ENCODE measurements around the gene TNFRSF18.
"Not testable (repeated sequence)": the region's sequence is repeated elsewhere in the genome, so short reads cannot be mapped to it uniquely, and the experiment has no call there.

TNFRSF18 gene

DNA sequence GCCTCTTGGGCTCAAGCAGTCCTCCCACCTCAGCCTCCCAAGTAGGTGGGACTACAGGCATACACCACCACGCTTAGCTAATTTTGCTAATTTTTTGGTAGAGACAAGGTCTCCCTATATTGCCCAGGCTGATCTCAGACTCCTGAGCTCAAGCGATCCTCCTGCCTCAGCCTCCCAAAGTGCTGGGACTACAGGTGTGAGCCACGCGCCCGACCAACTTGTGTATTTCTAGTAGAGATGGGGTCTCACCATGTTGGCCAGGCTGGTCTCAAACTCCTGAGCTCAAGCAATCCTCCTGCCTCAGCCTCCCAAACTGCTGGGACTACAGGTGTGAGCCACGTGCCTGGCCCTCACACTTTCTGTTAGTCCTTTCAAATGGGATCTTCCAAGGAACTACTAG, 10.7 kb downstream of the TNFRSF18 start:
- not testable (repeated sequence) for DNase-seq

DNA sequence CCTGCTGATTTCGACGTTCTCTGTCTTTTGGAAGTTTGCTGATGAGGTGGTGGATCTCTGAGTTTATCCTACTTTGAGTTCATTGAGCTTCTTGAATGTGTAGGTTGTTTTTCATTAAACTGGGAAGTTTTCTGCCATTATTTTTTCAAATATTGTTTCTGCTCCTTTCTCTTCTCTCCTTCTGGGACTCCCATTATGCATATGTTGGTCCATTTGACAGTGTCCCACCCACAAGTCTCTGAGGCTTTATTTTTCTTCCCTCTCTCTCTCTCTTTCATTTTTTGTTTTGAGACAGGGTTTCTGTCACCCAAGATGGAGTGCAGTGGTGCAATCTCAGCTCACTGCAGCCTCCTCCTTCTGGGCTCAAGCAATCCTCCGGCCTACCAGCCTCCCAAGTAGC, 11.7 kb downstream of the TNFRSF18 start:
- no peak for DNase-seq

DNA sequence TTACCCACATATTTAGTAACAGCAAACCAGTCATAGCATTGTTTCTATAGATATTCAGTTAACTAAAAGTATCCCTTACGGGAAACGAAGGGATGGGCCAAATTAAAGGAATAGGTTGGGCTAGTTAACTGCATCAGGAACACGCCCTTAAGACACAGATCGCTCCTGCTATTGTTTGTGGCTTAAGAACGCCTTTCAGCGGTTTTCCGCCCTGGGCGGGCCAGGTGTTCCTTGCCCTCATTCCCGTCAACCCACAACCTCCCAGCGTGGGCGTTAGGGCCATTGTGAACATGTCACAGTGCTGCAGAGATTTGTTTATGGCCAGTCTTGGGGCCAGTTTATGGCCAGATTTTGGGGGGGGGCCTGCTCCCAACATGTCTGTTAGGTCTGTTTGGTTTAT, 14.7 kb downstream of the TNFRSF18 start:
- DNase-seq = no peak

DNA sequence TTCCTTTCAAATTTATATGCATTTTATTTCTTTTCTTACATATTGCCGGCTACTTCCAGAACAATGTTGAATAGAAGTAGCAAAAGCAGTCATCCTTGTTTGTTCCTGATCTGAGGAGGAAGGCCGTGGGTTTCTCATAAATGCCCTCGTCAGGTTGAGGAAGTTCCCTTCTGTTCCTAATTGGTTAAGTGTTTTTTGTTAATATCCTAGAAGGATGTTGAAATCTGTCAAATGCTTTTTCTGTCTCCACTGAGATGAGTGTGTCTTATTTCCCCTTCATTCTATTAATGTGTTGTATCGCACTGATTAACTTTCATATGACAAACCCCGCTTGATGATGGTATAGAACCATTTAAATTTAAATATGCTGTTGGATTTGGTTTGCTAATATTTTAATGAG, 17.3 kb downstream of the TNFRSF18 start:
- DNase-seq = no peak

DNA sequence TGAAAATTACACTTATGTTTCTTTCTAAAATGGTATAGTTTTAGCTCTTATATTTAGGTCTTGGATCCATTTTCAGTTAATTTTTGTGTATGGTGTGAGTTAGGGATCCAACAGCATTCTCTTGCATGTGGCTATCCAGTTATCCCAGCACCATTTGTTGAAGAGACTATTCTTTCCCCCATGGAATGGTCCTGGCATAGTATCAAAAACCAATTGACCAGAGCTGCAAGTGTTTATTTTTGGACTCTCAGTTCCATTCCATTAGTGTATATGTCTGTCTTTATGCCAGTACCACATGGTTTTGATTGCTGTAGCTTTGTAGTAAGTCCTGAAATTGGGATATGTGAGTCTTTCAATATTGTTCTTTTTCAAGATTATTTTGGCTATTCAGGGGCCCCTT, 18.5 kb downstream of the TNFRSF18 start:
- DNase-seq = no peak

DNA sequence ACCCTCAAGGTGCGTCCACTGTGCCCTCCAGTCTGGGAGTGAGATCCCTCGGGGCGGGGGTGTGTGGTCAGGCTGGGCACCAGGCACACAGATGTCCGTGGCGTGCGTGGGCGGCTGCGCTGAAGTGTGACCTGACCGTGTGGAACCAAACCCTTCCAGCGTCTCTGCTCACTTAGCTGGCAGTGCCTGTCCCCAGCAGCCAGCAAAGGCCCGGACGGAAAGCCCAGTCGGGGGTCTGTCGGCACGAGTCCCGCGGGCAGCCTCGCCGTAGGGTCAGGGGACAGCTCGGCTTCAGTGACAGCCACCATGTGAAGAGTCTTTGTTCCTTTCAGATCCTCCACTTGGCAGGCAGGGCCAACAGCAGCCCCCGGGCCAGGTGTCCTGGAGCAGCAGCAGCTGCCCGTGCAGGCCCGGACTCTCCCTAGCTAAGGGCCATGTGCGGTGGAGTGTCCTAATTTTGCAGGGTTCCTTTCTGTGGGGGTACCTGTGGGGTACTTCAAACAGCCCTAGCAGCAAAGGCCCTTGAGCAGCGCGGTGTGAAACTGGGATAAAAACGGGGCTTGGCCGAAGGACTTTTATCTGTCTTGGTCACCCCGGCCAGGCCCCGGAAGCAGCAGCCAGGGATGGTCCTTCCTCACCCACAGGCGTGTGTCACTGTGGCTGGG, 21.2 kb downstream of the TNFRSF18 start:
- no peak for DNase-seq

DNA sequence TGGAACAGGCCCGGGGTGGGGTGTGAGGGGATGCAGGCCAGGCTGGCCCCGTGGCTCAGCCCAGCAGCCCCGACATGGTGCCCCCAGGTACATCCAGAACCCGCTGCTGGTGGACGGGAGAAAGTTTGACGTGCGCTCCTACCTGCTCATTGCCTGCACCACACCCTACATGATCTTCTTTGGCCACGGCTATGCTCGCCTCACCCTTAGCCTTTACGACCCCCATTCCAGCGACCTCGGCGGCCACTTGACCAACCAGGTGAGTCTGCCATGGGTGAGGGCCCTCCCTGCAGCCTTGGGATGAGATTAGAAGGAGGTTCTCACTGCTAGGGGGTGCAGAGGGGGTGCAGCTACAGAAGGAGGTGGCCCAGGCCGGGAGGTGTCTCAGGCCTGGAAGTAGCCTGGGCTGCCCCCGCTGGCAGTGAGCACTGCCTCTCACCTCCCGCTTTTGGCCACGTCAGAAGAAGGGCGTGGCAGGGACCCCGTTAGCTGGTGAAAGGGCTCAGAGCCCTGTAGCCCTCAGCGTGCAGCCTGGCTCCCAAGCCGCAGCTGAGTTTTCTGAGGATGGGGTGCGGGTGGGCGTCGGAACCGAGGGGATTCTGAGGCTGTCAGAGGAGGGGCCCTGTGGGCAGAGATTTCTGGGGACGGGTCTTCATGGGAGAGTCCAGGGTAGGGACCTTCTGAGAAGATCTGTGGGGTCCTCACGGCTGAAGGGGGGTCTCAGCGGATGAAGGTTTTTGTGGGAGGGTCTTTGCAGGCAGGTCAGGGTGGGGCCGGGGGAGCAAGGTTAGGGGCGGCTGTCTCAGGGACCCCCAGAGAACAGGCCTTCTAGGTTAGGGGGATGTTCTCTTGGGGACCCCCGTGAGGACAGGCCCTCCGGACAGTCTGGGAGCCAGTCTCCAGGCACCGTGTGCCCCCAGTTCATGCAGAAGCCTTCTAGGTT, 22.3 kb downstream of the TNFRSF18 start:
- DNase-seq = no peak

DNA sequence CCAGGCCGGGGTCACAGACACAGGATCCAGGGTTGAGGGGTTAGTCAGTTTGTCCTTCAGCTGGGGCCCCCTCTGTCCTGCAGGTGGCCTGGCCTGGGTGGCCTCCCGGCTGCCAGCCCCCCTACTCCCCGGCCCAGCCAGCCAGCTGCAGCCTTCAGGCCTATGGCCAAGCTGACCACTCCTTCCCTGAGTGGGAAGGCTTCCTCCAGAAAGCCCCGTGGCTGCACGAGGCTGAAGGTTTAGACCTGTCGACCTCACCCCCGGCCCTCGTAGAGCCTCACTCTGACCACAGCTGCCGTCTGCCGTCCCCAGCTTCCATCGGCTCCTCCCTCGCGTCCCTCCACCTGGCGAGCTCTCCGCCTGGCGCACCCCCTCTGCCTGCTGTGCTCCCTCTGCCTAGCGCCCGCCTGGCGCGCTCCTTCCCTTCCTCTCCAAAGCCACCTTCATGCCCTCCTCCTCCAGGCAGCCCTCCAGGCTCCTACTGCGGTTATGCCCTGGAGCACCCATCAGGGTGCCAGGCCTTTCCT, 23.1 kb downstream of the TNFRSF18 start:
- no peak for DNase-seq

DNA sequence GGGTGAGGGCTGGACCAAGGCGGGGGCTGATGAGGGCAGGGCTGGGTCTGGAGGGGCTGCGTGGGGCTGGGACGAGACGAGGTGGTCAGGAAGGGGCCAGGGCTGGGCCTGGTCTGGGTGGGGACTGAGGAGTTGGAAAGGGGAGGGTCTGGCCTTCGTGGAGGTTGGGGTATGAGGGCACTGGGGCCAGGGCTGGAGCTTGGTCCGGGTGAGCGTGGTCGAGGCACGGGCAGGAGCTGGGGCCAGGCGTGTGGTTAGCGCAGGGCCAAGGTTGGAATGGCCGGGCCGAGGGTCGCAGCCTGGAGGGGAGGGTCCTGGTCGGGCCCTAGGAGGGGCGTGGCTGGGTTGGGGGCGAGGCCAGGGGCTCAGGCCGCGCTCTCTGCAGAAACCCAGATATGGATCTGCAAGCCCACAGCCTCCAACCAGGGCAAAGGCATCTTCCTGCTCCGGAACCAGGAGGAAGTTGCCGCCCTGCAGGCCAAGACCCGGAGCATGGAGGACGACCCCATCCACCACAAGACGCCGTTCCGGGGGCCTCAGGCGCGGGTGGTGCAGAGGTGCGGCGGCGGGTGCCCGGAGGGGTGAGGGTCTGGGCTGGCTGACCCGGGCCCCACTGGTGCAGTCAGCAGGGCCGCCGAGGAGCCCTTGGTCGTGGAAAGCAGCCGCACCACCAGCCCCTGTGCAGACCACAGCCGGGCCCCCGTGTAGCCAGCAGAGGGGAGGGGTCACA, 23.7 kb downstream of the TNFRSF18 start:
- no peak for DNase-seq

DNA sequence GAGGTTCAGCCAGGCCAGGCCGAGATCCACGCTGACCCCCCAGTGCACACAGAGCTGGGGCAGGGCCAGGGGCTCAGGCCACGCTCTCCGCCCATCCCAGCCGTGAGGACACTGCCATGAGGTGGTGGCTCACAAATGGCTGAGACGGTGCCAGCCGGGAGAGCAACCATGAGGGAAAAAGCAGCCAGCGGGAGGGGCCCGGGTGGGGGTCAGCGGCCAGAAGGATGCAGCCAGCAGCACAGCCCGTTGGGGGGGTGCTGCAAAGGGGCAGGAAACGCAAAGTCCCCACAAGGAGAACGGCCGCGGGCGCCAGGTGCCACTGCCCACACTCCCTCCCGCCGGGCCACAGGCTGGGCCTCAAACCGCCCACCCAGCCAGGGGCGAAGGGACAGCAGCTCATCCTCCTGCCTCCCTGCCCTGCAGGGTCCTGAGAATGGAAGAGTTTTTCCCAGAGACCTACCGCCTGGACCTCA, 24.4 kb downstream of the TNFRSF18 start:
- no peak for DNase-seq

DNA sequence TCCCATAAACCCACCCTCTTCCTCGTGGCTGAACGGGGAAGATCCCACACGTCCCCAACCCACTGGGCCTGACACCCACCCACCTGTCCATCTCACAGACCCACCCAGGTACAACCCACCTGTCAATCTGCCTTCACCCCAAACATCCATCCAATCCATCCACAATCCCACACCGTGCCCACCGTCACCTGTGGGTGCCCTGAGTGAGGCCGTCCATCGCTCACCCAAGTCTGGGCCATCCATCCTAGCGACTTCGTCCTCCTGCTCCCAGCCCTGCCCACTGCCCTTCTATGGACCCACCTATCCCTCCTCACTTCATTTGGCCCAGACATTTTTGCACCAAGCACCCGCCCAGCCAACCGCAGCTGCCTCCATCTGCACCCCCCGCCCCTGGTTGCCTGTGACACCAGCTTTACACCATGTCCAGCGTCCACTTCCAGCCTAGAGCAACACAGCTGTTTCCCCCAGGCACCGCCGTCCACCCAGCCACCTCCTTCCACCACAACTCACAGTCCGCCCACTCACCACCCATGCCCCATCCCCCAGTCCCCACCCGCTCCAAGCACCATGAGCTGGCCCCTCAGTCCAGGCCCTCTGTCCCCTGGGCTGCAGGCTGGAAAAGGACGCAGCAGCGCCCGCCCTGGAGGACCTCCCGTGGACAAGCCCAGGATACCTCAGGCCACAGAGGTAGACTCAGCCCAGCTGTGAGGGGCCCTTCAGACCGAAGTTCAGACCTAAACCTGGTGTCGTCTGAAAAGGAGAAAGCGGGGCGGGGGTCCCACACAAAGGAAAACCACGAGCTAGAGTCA, 25.1 kb downstream of the TNFRSF18 start:
- DNase-seq = no peak

DNA sequence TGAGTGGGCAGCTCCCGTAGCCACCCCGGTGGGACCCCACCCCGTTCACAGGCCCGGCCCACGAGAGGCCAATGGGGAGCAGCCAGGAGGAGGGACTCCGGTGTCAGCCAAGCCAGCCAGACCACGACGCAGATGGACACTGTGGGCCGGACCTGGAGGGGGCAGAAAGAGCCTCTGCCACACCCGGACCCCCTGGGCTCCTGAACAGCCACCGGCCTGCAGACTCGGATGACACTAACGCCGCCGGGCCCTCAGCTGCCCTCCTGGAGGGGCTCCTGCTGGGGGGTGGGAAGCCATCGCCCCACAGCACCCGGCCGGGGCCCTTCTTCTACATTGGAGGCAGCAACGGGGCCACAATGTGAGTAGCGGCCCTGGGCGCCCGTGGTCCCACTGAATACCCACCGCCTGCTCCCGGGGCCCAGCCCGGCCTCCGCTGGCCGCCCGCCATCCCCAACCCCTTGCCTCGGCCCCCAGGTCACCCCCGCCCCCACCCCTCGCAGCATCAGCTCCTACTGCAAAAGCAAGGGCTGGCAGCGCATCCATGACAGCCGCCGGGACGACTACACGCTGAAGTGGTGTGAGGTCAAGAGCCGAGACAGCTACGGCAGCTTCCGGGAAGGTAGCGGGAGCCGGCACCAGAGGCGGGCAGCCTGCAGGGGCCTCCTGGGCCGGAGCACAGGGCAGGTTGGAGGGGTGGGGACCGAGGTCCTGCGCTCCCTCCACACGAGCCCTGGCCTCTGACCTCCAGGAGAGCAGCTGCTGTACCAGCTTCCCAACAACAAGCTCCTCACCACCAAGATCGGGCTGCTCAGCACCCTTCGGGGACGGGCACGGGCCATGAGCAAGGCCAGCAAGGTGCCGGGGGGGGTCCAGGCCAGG, 26.2 kb downstream of the TNFRSF18 start:
- DNase-seq = no peak

DNA sequence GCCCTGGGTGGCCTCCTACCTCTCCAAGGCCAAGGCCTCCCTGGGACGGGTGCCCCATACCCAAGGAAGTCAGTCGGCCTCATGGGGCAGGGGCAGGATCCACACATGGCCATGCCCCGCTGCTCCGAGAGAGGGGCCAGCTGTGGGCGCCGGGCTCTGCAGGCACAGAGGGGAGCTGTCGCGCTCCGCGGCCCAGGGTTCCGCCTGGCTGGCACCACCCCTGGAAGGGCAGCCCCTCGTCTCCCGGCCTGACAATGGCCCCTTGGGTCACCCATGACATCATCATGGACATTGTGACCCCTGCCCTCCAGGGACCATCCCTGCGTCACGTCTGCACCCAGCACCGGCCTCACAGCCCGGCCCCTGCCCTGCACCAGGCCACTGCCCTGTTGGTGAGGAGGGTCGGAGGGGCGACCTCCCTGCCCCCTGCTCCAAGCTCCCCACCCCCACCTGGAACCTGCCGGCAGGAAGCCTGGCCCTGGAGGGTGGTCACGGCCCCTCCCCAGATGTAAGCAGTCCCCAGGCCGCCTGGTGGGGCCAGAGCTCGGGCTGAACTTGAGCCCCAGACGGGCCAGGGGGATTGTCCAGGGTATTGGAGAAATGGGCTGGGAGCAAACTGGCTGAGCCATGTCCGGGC, 26.9 kb downstream of the TNFRSF18 start:
- no peak for DNase-seq

DNA sequence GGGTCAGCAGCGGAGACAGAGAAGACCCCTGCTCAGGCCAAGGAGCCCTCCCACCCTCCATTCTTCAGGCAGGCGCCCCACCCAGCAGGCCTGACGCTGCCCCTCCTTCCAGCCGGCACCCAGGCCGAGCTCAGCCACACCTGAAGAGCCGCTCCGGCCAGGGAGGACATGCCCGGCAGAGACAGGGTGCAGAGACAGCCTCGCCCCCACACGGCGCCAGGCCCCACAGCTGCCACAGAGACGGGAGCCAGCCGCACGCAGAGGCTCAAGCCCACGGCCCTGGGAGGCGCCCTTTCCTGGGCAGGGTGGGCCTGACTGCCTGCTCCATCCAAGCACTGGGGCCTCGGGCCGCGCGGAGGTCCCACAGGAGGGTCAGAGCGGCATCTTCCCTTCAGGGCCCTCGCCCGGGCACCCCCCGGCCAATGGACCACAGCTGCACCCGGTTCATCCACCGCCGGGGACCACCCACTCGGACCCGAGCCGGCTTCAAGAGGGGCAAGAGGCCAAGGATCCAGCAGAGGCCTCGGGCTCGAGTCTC, 27.5 kb downstream of the TNFRSF18 start:
- no peak for DNase-seq

DNA sequence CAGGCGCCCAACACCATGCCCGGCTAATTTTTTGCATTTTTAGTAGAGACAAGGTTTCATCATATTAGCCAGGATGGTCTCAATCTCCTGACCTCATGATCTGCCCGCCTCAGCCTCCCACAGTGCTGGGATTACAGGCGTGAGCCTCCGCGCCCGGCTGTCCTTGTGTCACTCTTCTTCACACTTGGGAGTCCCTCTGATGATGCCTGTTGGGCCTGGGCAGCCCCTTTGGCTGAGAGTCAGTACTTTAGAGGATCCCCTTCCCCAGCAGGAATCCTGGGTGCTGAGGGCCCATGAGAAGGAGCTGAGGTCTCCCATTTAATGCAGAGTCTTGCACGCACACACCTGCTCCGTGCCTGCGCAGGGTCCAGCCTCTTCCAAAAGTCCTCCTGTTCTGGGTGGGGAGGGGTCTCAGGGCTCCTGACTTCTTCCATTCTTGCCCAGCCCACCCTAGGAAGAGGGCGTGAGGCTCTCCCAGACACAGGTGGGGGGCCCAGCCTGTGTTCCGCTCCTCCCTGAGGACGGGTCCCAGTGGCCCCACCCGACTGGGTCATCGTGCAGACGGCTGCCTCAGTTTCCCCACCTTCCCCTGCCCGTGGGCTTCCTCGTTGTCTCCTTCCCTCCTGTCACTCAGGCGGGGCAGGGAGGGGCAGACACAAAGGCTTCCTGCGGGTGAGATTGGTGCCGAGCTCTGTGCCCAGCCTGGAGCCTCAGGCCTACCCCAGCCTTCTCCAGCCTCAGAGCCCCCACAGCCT, 28.8 kb downstream of the TNFRSF18 start:
- no peak for DNase-seq

DNA sequence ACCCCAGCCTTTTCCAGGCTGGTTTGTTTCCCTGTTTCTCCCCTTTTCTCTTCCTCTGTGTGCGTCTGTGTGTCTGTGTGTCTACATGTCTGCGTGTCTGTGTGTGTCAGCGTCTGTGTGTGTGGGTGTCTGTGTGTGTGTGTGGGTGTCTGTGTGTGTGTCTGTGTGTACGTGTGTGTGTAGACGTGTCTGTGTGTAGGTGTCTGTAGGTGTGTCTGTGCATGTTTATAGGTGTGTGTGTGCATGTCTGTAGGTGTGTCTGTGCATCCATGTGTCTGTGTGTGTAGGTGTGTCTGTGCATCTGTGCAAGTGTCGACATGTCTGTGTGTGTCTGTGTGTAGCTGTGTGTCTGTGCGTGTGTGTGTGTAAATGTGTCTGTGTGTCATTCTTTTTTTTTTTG, 29.5 kb downstream of the TNFRSF18 start:
- no peak for DNase-seq

DNA sequence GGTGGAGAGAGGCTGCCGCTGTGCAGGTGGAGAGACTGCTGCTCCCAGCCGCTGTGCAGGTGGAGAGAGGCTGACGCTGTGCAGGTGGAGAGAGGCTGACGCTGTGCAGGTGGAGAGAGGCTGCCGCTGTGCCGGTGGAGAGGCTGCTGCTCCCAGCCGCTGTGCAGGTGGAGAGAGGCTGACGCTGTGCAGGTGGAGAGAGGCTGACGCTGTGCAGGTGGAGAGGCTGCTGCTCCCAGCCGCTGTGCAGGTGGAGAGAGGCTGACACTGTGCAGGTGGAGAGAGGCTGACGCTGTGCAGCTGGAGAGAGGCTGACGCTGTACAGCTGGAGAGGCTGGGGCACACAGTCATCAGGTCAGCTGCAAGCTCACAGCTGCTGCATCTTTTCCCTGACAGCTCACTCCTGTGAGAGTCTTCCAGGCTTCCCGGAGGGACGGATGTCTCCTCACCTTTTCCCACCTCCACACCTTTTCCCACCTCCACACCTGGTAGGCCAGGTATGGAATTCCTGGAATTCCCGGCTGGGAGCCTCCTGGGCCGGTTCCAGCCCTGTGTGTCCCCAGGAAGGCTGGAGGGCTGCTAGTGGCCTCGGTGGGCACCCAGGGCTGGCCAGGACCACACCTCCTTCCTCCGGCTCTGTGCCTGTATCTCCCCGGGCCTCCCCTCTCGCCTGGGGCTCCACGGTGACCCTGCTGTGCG, 30.2 kb downstream of the TNFRSF18 start:
- DNase-seq = not testable (repeated sequence)

DNA sequence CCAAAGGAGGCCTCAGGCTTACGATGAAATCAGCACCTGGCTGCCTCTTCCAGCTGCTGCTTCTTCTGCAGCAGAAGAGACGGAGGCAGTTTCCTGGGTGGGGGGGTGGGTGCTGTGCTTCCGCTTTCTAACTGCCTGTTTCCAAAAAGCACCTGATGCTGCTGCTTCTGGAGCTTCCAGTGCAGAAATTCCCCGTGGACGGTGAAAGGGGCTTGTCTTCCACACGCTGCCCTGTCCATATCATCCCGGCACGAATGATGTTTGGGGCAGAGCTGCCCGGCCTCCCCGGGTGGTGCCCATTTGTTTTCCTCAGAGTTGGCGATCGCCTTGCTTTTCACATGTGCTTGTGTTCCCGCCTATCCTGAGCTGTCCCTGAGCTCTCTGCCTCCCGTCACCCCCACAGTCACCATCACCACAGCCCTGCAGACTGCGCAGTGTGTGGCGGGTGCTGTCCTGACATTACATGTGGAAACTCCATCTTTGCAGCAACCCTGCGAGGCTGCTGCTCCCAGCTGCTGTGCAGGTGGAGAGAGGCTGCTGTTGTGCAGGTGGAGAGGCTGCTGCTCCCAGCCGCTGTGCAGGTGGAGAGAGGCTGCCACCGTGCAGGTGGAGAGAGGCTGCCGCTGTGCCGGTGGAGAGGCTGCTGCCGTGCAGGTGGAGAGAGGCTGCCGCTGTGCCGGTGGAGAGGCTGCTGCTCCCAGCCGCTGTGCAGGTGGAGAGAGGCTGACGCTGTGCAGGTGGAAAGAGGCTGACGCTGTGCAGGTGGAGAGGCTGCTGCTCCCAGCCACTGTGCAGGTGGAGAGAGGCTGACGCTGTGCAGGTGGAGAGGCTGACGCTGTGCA, 30.9 kb downstream of the TNFRSF18 start:
- no peak for DNase-seq
